SK-N-MC (cell line): ENCODE data around the gene SEMA5A.

ENCODE experiments used
- DNase-seq: peaks from one replicate; pipeline ENCODE4 v3.0.0-alpha.2; 2011; ENCODE audit warnings: low read depth, low spot score
- H3K27ac ChIP-seq: fragments of 200-600 bp; sonication (generic); 2 replicates; pipeline ENCODE4 v1.5.1; 2016; ENCODE audit warnings: mixed run types
- H3K36me3 ChIP-seq: fragments of 200-600 bp; sonication (generic); 2 replicates; pipeline ENCODE4 v1.6.1; 2017; ENCODE audit warnings: antibody characterized with exemption, low read length, mixed read lengths; ENCODE audit not compliant: insufficient read depth
- H3K4me3 ChIP-seq: fragments of 200-600 bp; sonication (generic); 2 replicates; pipeline ENCODE4 v1.5.1; 2016
- H3K9ac ChIP-seq: fragments of 200-600 bp; sonication (generic); 2 replicates; pipeline ENCODE4 v1.8.0; 2017; ENCODE audit warnings: mixed run types, mixed read lengths; ENCODE audit not compliant: insufficient read length
- H3K9me3 ChIP-seq: fragments of 200-600 bp; sonication (generic); 2 replicates; pipeline ENCODE4 v1.6.1; 2017; ENCODE audit warnings: low read depth, mild to moderate bottlenecking, antibody characterized with exemption, low read length, moderate library complexity, mixed read lengths
- EZH2 ChIP-seq: fragments of 200-600 bp; sonication (generic); IDR thresholded peaks from one replicate; pipeline ENCODE4 v1.6.1; 2017; ENCODE audit warnings: antibody characterized with exemption
- FOXP2 ChIP-seq: optimal IDR thresholded peaks from 2 replicates; pipeline ENCODE3; 2011; ENCODE audit warnings: mild to moderate bottlenecking, moderate library complexity; ENCODE audit not compliant: insufficient read depth; ENCODE audit errors: extremely low read length, control extremely low read depth
- POLR2AphosphoS5 ChIP-seq: IDR thresholded peaks from 2 replicates; pipeline ENCODE4 v1.6.1; 2012; ENCODE audit warnings: mild to moderate bottlenecking, low read depth, low read length, borderline replicate concordance

SEMA5A gene

DNA sequence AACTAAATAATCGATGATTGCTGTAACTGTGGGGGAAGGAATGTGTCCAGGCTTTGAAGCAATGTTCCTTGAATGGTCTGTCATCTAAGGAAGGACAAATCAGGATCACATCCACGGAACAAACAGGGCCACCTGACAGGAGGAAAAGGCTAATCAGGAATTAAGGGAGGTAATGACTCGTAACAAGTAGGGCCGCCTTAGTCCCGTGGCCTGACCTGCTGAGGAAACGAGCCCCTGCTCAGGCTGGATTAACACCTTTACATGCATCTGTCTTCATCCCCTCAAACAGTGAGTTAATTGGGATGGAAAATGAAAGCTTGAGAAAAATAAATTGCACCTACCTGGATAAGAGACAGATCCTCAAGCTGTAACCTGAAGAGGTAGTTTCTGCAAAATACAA is 227.8 kb downstream of the SEMA5A start:
- no peak for TF ChIP-seq POLR2AphosphoS5
- TF ChIP-seq FOXP2: no peak
- TF ChIP-seq EZH2: no peak
- Histone ChIP-seq H3K4me3 (no peak overlapping the region), H3K9me3 (no peaks in the 10 kb centered on the region), H3K9ac (no peak overlapping the region), H3K27ac (no peak overlapping the region), H3K36me3 (no peaks in the 10 kb centered on the region)
- no peak for DNase-seq

DNA sequence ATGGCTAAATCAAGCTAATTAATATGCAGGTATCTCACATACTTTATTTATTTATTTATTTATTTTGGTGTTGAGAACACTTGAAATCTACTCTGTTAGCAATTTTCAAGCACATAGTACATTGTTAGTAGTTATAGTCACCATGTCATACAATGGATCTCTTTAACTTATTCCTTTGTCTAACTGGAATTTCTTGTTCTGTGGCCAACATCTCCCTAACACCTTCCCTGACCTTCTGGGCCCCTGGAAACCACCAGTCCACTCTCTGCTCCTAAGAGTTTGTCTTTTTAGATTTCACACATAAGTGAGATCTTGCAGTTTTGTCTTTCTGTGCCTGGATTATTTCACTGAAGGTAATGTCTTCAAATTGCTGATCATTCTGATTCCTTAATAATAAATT is 229.1 kb downstream of the SEMA5A start:
- no peak overlapping the region for H3K4me3 ChIP-seq
- no peaks in the 10 kb centered on the region for H3K36me3 ChIP-seq
- no peak overlapping the region for H3K9ac ChIP-seq
- no peak for DNase-seq
- no peaks in the 10 kb centered on the region for H3K9me3 ChIP-seq
- no peak overlapping the region for H3K27ac ChIP-seq
- TF ChIP-seq EZH2: no peak
- no peak for TF ChIP-seq FOXP2
- TF ChIP-seq POLR2AphosphoS5: no peak

DNA sequence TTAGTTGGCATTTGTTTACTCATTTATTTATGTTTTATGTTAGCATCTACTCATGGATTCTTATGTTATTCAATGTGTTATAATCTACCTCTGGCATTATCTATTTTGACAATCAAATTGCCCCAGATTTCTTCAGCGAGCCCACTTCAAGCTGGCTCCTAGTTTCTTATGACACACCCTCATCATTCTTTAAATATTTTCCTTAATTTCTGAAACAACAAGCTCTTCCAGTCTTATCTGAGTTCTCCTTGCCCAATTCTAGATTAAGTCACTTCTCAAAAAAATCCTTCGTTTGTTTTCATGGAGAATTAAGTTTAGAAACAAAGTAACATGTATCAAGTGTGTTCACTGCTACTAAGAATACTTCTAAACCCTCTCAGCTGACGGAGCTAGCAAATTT is 229.8 kb downstream of the SEMA5A start:
- Histone ChIP-seq H3K9me3 (no peaks in the 10 kb centered on the region), H3K36me3 (no peaks in the 10 kb centered on the region), H3K4me3 (no peak overlapping the region), H3K27ac (no peak overlapping the region), H3K9ac (no peak overlapping the region)
- DNase-seq: no peak
- no peak for TF ChIP-seq POLR2AphosphoS5
- no peak for TF ChIP-seq EZH2
- TF ChIP-seq FOXP2: no peak

DNA sequence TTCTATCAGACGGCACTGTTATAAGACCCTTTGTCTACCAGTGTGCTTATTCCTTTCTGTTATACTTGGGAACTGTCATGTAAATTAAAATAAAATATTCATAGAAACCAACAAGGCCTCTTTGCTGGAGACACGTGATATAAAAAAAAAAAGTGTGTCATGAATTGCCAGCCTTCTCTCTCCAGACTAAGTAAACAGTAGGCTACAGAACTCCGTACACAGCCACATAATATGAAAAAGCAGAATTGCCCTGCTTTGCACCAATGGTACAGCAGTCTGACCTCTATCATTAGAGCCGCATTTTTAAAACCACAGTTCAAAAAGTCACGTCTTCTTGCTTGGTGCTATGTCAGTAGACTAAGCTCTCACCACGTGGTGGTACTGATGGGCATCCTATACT is 231.3 kb downstream of the SEMA5A start:
- Histone ChIP-seq H3K27ac (no peak overlapping the region), H3K9me3 (no peaks in the 10 kb centered on the region), H3K36me3 (no peaks in the 10 kb centered on the region), H3K4me3 (no peak overlapping the region), H3K9ac (no peak overlapping the region)
- DNase-seq: no peak
- TF ChIP-seq EZH2: no peak
- TF ChIP-seq POLR2AphosphoS5: no peak
- no peak for TF ChIP-seq FOXP2

DNA sequence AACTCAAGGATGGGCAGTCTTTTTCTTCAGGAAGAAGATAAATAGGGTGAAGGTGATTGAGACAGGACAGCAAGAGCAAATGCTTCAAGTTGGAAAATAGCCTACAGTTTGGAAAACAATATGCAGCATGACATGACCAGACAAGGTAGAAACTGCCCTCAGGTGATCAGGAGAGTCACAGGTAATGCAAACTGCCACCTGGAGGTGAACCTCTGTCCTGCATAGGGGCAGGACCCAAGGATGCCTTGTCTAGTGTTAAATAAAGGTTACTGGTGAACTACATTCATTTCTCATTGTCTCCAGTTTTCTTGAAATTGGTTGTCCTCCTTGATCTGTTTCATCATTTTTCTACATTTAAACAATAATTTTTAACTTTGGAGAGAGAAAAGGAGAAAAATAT is 232.1 kb downstream of the SEMA5A start:
- H3K9me3 ChIP-seq: no peaks in the 10 kb centered on the region
- no peak overlapping the region for H3K9ac ChIP-seq
- H3K36me3 ChIP-seq: no peaks in the 10 kb centered on the region
- no peak overlapping the region for H3K4me3 ChIP-seq
- TF ChIP-seq EZH2 (no peak), FOXP2 (no peak), POLR2AphosphoS5 (no peak)
- no peak overlapping the region for H3K27ac ChIP-seq
- no peak for DNase-seq

DNA sequence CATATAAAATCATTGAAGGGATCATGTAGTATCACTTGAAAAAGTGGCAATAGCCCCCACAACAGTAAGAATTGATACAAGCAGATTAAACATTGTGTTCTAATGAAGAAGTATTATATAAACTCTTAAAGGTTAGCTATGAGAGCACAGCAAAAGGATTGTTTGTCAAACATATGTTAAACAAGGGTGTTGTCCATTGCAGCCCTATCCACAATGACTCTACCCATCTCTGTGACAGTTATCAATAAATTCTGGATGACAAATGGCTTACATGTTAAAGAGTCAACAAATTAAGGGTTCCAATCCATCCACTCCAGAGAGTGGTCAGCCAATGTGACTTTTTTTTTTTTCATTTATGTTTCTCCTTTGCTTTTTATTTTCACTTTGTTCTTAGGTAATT is 238.7 kb downstream of the SEMA5A start:
- TF ChIP-seq POLR2AphosphoS5 (no peak), FOXP2 (no peak), EZH2 (no peak)
- Histone ChIP-seq H3K36me3 (no peaks in the 10 kb centered on the region), H3K27ac (no peak overlapping the region), H3K9ac (no peak overlapping the region), H3K4me3 (no peak overlapping the region), H3K9me3 (no peaks in the 10 kb centered on the region)
- no peak for DNase-seq

DNA sequence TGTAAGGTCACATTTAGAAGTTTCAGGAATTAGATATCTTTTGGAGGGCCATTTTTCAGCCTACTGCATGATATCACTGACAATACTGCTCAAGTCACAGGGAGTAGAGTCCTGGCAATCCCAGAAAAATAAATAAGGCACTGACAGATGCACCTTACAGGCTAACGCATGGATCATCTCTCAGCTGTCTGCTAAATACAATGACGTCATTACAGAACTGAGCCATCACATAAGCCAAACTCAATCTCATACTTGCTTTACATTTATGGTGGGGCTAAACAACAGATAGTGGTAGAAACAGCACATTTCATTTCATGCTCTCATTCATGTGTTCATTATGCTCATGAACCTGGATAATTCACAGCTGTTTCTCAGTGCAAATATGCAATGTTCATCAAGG is 243.7 kb downstream of the SEMA5A start:
- DNase-seq: no peak
- TF ChIP-seq POLR2AphosphoS5 (no peak), FOXP2 (no peak), EZH2 (no peak)
- Histone ChIP-seq H3K36me3 (no peaks in the 10 kb centered on the region), H3K9ac (no peak overlapping the region), H3K9me3 (no peaks in the 10 kb centered on the region), H3K4me3 (no peak overlapping the region), H3K27ac (no peak overlapping the region)

DNA sequence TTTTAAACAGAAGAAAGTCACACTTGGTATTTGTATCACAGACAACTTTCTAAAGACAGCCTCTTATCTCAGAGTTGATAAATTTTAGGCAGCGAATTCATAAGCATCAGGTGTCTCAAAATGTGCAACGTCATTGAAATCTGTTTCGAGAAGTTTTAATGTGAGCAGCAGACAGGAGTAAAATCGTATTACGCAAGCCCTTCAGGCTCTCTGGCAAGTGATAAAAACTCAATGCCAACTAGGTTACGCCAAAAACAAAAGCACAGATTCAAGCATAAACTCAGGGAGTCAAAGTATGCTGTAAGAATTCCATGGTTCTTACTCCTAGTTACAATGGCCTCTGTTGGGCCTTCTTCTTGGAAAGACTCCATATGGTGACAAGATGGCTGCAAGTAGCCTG is 244.7 kb downstream of the SEMA5A start:
- no peak for DNase-seq
- no peak overlapping the region for H3K4me3 ChIP-seq
- TF ChIP-seq EZH2 (no peak), POLR2AphosphoS5 (no peak), FOXP2 (no peak)
- no peak overlapping the region for H3K27ac ChIP-seq
- H3K9me3 ChIP-seq: no peaks in the 10 kb centered on the region
- H3K9ac ChIP-seq: no peak overlapping the region
- no peaks in the 10 kb centered on the region for H3K36me3 ChIP-seq

DNA sequence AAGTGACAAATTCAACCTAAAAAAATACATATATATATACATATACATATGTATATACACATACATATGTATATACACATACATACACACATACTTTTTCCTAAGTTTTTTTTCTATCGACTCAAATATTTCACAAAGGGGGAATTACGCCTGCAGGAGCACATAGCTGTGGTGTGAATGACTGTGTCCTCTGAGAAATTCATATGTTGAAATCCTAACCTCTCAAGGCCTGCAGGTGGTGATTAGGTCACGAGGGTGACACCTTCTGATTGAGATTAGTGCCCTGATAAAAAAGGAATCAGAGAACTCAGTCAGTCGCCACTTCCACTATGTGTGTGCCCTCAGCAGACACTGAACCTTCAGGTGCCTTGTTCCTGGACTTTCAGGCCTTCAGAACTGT is 248.7 kb downstream of the SEMA5A start:
- no peak for DNase-seq

DNA sequence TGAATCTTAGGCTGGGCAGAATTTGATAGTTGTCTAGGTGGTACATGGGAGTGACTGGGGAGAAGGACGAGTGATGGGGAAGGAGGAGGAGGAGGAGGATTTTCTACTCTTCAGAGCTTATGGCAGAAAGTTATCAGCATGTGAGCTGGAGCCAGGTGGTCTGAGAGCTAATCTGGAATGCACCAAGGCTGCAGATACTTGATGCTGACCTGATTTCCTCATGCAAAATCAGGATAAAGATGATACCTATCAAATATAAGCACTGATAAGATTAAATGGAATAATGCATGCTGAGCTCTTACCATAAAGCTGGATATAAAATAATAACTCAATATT is 250.4 kb downstream of the SEMA5A start:
- no peak overlapping the region for H3K9ac ChIP-seq
- DNase-seq: no peak
- H3K27ac ChIP-seq: no peak overlapping the region
- no peaks in the 10 kb centered on the region for H3K9me3 ChIP-seq
- no peak for TF ChIP-seq POLR2AphosphoS5
- no peak for TF ChIP-seq FOXP2
- TF ChIP-seq EZH2: no peak
- H3K36me3 ChIP-seq: no peaks in the 10 kb centered on the region
- H3K4me3 ChIP-seq: no peak overlapping the region

More for the DNA sequence above, 248.7 kb downstream of the SEMA5A start:
- TF ChIP-seq EZH2 (no peak), FOXP2 (no peak), POLR2AphosphoS5 (no peak)
- Histone ChIP-seq H3K9me3 (no peaks in the 10 kb centered on the region), H3K4me3 (no peak overlapping the region), H3K9ac (no peak overlapping the region), H3K27ac (no peak overlapping the region), H3K36me3 (no peaks in the 10 kb centered on the region)
